K562 (cell line): ENCODE data around the gene ROMO1. TPM values are rescaled to one million over a fixed set of nuclear protein-coding genes. Genes with fewer than 3 reads are reported as not detected.

Experiments
- CCNT2 ChIP-seq: IDR thresholded peaks from 2 replicates; pipeline ENCODE4 v1.6.1; 2011; ENCODE audit warnings: borderline replicate concordance, low read depth, mild to moderate bottlenecking, moderate library complexity, mixed read lengths, low read length; ENCODE audit not compliant: insufficient read length; ENCODE audit errors: extremely low read depth
- ELF4 ChIP-seq: fragments of 450-650 bp; formaldehyde crosslinking; IDR thresholded peaks from 2 replicates; pipeline ENCODE4 v1.4.0; 2022; ENCODE audit warnings: missing genetic modification characterization
- HMBOX1 ChIP-seq: sonication (generic); IDR thresholded peaks from 2 replicates; pipeline ENCODE4 v1.6.1; 2016
- HNRNPUL1 ChIP-seq: fragments of 200-400 bp; formaldehyde crosslinking; IDR thresholded peaks from 2 replicates; pipeline ENCODE4 v1.6.1; 2017; ENCODE audit warnings: low read length
- NR2F6 ChIP-seq: fragments of 450-650 bp; formaldehyde crosslinking; IDR thresholded peaks from 2 replicates; pipeline ENCODE4 v1.4.0; 2020; ENCODE audit warnings: mild to moderate bottlenecking
- PCBP2 ChIP-seq: fragments of 200-400 bp; formaldehyde crosslinking; IDR thresholded peaks from 2 replicates; pipeline ENCODE4 v1.6.1; 2018; ENCODE audit warnings: low read length, low read depth, mild to moderate bottlenecking, moderate library complexity; ENCODE audit not compliant: poor library complexity, severe bottlenecking
- POLR2AphosphoS2 ChIP-seq: IDR thresholded peaks from 2 replicates; pipeline ENCODE4 v1.6.1; 2012; ENCODE audit warnings: low read length, improper control_type of control experiment
- POLR2B ChIP-seq: fragments of 450-650 bp; IDR thresholded peaks from 2 replicates; pipeline ENCODE4 v1.6.1; 2018; ENCODE audit warnings: low read depth; ENCODE audit not compliant: partially characterized antibody
- SIN3B ChIP-seq: fragments of 450-650 bp; IDR thresholded peaks from 2 replicates; pipeline ENCODE4 v1.6.1; 2017; ENCODE audit warnings: low read depth, mild to moderate bottlenecking, moderate library complexity
- THRAP3 ChIP-seq: fragments of 450-650 bp; IDR thresholded peaks from 2 replicates; pipeline ENCODE4 v1.6.1; 2016; ENCODE audit warnings: mild to moderate bottlenecking, inconsistent platforms, borderline replicate concordance
- ZMIZ1 ChIP-seq, 2 experiments: fragments of 150-350 bp in 1 of 2; IDR thresholded peaks; 2 replicates each; pipeline ENCODE4 v1.6.1; 2012 to 2016; ENCODE audit warnings: low read depth in 2 of 2, low read length in 2 of 2, mild to moderate bottlenecking in 1 of 2, moderate library complexity in 1 of 2
- polyA plus RNA-seq, 8 experiments: library from polyadenylated mRNA; depleted of rRNA in 4 of 8; stranded (reverse) in 5 of 8; unstranded in 3 of 8; fragments of >200 nt; fragmentation: Nextera tagmentation in 2 of 8; fragmentation: Illumina TruSeq in 1 of 8; extraction: Ambion mirVana in 2 of 8; extraction: Trizol in 1 of 8; gene quantifications; 2 replicates each; pipeline versions ENCODE4 v1.2.1 to v1.2.3, GENCODE V29; 2011 to 2014; ENCODE audit warnings: inconsistent platforms in 1 of 8, missing spikeins in 1 of 8
- total RNA-seq, 7 experiments: library from RNA; depleted of rRNA in 6 of 7; stranded (reverse); fragments of >200 nt in 6 of 7; fragmentation: Illumina TruSeq in 2 of 7; extraction: Trizol in 2 of 7; gene quantifications; 2 replicates each; pipeline versions ENCODE4 v1.2.1 to v1.2.3, GENCODE V29; 2011 to 2021; ENCODE audit warnings: low replicate concordance in 1 of 7
- TF ChIP-seq, protein P1 (sequence below): fragments of 450-650 bp; IDR thresholded peaks from 2 replicates; pipeline ENCODE4 v1.6.1; 2017; ENCODE audit warnings: antibody characterized with exemption, mild to moderate bottlenecking
- TF ChIP-seq, protein P2 (sequence below): fragments of 450-650 bp; IDR thresholded peaks from 2 replicates; pipeline ENCODE4 v1.7.1; 2018; ENCODE audit warnings: mild to moderate bottlenecking, low read depth; ENCODE audit not compliant: partially characterized antibody

The ROMO1 gene
- total and polyA plus RNA-seq, 9 of the 15 experiments (the other 6 are each of a cell fraction or from before 2014, with no cell fraction given), result 31.8 to 741 (median 226) TPM

GRCh38 chr20:35702051-35702823, 3.0 kb downstream of the ROMO1 start (continued):
- TF ChIP-seq NR2F6 (CRISPR knock-in tag) (0 out of 2 replicates have a peak, but pooled peaks have one; percentile 39), PCBP2 (no peak), HMBOX1 (peak; percentile 44; the same call in 1 of the 2 replicates), HNRNPUL1 (0 out of 2 replicates have a peak, but pooled peaks have one; percentile 15), SIN3B (no peak), CCNT2 (no peak), POLR2B (peak; percentile 67), THRAP3 (peak; percentile 30; the same call in 1 of the 2 replicates), POLR2AphosphoS2 (peak; percentile 71; the same call in 1 of the 2 replicates), ELF4 (CRISPR knock-in tag) (0 out of 2 replicates have a peak, but pooled peaks have one; percentile 32), ZMIZ1 (IDR thresholded peaks at IDR 0.05; ENCODE audit: low read depth in 2 of 2, low read length in 2 of 2) (no peak)
- TF ChIP-seq, protein P1, sequence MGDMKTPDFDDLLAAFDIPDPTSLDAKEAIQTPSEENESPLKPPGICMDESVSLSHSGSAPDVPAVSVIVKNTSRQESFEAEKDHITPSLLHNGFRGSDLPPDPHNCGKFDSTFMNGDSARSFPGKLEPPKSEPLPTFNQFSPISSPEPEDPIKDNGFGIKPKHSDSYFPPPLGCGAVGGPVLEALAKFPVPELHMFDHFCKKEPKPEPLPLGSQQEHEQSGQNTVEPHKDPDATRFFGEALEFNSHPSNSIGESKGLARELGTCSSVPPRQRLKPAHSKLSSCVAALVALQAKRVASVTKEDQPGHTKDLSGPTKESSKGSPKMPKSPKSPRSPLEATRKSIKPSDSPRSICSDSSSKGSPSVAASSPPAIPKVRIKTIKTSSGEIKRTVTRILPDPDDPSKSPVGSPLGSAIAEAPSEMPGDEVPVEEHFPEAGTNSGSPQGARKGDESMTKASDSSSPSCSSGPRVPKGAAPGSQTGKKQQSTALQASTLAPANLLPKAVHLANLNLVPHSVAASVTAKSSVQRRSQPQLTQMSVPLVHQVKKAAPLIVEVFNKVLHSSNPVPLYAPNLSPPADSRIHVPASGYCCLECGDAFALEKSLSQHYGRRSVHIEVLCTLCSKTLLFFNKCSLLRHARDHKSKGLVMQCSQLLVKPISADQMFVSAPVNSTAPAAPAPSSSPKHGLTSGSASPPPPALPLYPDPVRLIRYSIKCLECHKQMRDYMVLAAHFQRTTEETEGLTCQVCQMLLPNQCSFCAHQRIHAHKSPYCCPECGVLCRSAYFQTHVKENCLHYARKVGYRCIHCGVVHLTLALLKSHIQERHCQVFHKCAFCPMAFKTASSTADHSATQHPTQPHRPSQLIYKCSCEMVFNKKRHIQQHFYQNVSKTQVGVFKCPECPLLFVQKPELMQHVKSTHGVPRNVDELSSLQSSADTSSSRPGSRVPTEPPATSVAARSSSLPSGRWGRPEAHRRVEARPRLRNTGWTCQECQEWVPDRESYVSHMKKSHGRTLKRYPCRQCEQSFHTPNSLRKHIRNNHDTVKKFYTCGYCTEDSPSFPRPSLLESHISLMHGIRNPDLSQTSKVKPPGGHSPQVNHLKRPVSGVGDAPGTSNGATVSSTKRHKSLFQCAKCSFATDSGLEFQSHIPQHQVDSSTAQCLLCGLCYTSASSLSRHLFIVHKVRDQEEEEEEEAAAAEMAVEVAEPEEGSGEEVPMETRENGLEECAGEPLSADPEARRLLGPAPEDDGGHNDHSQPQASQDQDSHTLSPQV, result no peak
- TF ChIP-seq, protein P2, sequence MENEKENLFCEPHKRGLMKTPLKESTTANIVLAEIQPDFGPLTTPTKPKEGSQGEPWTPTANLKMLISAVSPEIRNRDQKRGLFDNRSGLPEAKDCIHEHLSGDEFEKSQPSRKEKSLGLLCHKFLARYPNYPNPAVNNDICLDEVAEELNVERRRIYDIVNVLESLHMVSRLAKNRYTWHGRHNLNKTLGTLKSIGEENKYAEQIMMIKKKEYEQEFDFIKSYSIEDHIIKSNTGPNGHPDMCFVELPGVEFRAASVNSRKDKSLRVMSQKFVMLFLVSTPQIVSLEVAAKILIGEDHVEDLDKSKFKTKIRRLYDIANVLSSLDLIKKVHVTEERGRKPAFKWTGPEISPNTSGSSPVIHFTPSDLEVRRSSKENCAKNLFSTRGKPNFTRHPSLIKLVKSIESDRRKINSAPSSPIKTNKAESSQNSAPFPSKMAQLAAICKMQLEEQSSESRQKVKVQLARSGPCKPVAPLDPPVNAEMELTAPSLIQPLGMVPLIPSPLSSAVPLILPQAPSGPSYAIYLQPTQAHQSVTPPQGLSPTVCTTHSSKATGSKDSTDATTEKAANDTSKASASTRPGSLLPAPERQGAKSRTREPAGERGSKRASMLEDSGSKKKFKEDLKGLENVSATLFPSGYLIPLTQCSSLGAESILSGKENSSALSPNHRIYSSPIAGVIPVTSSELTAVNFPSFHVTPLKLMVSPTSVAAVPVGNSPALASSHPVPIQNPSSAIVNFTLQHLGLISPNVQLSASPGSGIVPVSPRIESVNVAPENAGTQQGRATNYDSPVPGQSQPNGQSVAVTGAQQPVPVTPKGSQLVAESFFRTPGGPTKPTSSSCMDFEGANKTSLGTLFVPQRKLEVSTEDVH, result peak; percentile 19
